GM18907 (cell line): ENCODE results near the gene ANKRD42.
"Not testable (repeated sequence)": the region's sequence is repeated elsewhere in the genome, so short reads cannot be mapped to it uniquely, and the experiment has no call there.

ENCODE experiments used
- ATAC-seq: cut with Tn5 transposase; IDR thresholded peaks from one replicate; pipeline ENCODE4 v1.9.1; 2021; ENCODE audit warnings: mild to moderate bottlenecking, moderate library complexity; ENCODE audit not compliant: unreplicated experiment

The ANKRD42 gene

GRCh38 chr11:83238111-83238510, 44.6 kb downstream of the ANKRD42 start:
- no peak for ATAC-seq

- ATAC-seq, result peak; percentile 82
Observed at GRCh38 chr11:83241291-83241946, 47.9 kb downstream of the ANKRD42 start.

- ATAC-seq, result no peak
Observed at GRCh38 chr11:83249445-83249844, 55.9 kb downstream of the ANKRD42 start.

- peak; percentile 70 for ATAC-seq
Observed at GRCh38 chr11:83249972-83250593, 56.6 kb downstream of the ANKRD42 start.

- no peak for ATAC-seq
Observed at GRCh38 chr11:83252266-83252665, 58.8 kb downstream of the ANKRD42 start.

- no peak for ATAC-seq
Observed at GRCh38 chr11:83252941-83253340, 59.4 kb downstream of the ANKRD42 start.

GRCh38 chr11:83255366-83255765, 61.9 kb downstream of the ANKRD42 start:
- no peak for ATAC-seq

GRCh38 chr11:83256602-83257340, 63.3 kb downstream of the ANKRD42 start:
- ATAC-seq, result no peak

GRCh38 chr11:83257761-83258168, 64.3 kb downstream of the ANKRD42 start:
- ATAC-seq, result no peak

- ATAC-seq, result no peak
Observed at GRCh38 chr11:83259559-83259958, 66.0 kb downstream of the ANKRD42 start.

GRCh38 chr11:83265331-83265730, 71.8 kb downstream of the ANKRD42 start:
- ATAC-seq, result no peak

GRCh38 chr11:83269080-83269479, 75.6 kb downstream of the ANKRD42 start:
- ATAC-seq, result not testable (repeated sequence)

GRCh38 chr11:83271734-83272133, 78.2 kb downstream of the ANKRD42 start:
- not testable (repeated sequence) for ATAC-seq

GRCh38 chr11:83272627-83273026, 79.1 kb downstream of the ANKRD42 start:
- ATAC-seq, result no peak

- ATAC-seq, result no peak
Observed at GRCh38 chr11:83275888-83276641, 82.6 kb downstream of the ANKRD42 start.

GRCh38 chr11:83278351-83278750, 84.8 kb downstream of the ANKRD42 start:
- ATAC-seq, result no peak

GRCh38 chr11:83280256-83280655, 86.7 kb downstream of the ANKRD42 start:
- no peak for ATAC-seq

- ATAC-seq, result no peak
Observed at GRCh38 chr11:83282084-83282716, 88.7 kb downstream of the ANKRD42 start.

- no peak for ATAC-seq
Observed at GRCh38 chr11:83284501-83285150, 91.1 kb downstream of the ANKRD42 start.

- ATAC-seq, result peak; percentile 57
Observed at GRCh38 chr11:83285151-83285770, 91.7 kb downstream of the ANKRD42 start.
